Tibial nerve (tissue), 4 donors: ENCODE data around the gene AKAP17A. TPM values are rescaled to one million over a fixed set of nuclear protein-coding genes. Genes with fewer than 3 reads are reported as not detected.

Source experiments
- DNase-seq, 2 donors: peaks; one replicate each; pipeline ENCODE4 v3.0.0-alpha.2; 2019; ENCODE audit warnings: low spot score in 2 of 2
- H3K27ac ChIP-seq, 4 donors: fragments of 200-600 bp; sonication (generic) in 3 of 4; one replicate each; pipeline ENCODE4 v1.5.1; 2017 to 2019; ENCODE audit warnings: mild to moderate bottlenecking in 1 of 4
- H3K27me3 ChIP-seq, 2 donors: fragments of 200-600 bp; sonication (generic) in 1 of 2; one replicate each; pipeline versions ENCODE4 v1.5.1 to v1.6.0; 2017 to 2019
- H3K36me3 ChIP-seq, 3 donors: fragments of 200-600 bp; sonication (generic); one replicate each; pipeline ENCODE4 v1.5.1; 2018 to 2019
- H3K4me1 ChIP-seq, 4 donors: fragments of 200-600 bp; sonication (generic) in 3 of 4; one replicate each; pipeline ENCODE4 v1.5.1; 2017 to 2019
- H3K4me3 ChIP-seq, 4 donors: fragments of 200-600 bp; sonication (generic) in 3 of 4; one replicate each; pipeline ENCODE4 v1.5.1; 2017 to 2019; ENCODE audit warnings: mild to moderate bottlenecking in 1 of 4, moderate library complexity in 1 of 4
- H3K9me3 ChIP-seq, 4 donors: fragments of 200-600 bp; sonication (generic) in 3 of 4; one replicate each; pipeline ENCODE4 v1.5.1; 2017 to 2019
- EP300 ChIP-seq, 2 donors: sonication (generic); formaldehyde crosslinking; IDR thresholded peaks; one replicate each; pipeline ENCODE4 v1.6.1; 2017; ENCODE audit warnings: antibody characterized with exemption in 2 of 2, mild to moderate bottlenecking in 1 of 2
- POLR2A ChIP-seq, 2 donors: fragments of 450-650 bp; IDR thresholded peaks; one replicate each; pipeline ENCODE4 v1.6.1; 2017; ENCODE audit warnings: antibody characterized with exemption in 2 of 2, mild to moderate bottlenecking in 2 of 2, moderate library complexity in 2 of 2
- WGBS, 2 donors: methylation state at CpG; one replicate each; pipeline ENCODE4 v1.1.5; 2018; 5-methylcytosine and 5-hydroxymethylcytosine counted together
- total RNA-seq, 4 donors: library from RNA; depleted of rRNA; stranded (reverse); fragments of >200 nt; gene quantifications; one replicate each; pipeline ENCODE4 v1.1.0, GENCODE V29; 2016
- TF ChIP-seq, protein P1 (sequence below), 5 experiments: fragments of 200-600 bp in 3 of 5; fragments of 450-650 bp in 2 of 5; sonication (generic) in 3 of 5; IDR thresholded peaks; one replicate each; pipeline ENCODE4 v1.5.1; 2016 to 2019; ENCODE audit warnings: antibody characterized with exemption in 5 of 5, mild to moderate bottlenecking in 3 of 5, moderate library complexity in 2 of 5

Gene AKAP17A
- total RNA-seq, 4 donors from 2014 or later, result 58.3 to 139 (median 72.6) TPM

GRCh38 chrX:1629244-1629643, 37.8 kb downstream of the AKAP17A start:
- peaks cover 0 to 8% (median 0%) of the 10 kb centered on the region in 3 donors for H3K36me3 ChIP-seq
- H3K4me3 ChIP-seq, result no peak overlapping the region
- no peaks in the 10 kb centered on the region for H3K9me3 ChIP-seq
- WGBS, 2 donors, result 63 to 68% methylated on average over 7 of the region's 7 CpGs
- no peaks in the 10 kb centered on the region for H3K4me1 ChIP-seq
- DNase-seq, result no peak
- H3K27ac ChIP-seq, result no peak overlapping the region
- no peaks in the 10 kb centered on the region for H3K27me3 ChIP-seq
- TF ChIP-seq EP300 (IDR thresholded peaks at IDR 0.05), result no peak
- no peak for TF ChIP-seq POLR2A (IDR thresholded peaks at IDR 0.05)
- TF ChIP-seq, protein P1, sequence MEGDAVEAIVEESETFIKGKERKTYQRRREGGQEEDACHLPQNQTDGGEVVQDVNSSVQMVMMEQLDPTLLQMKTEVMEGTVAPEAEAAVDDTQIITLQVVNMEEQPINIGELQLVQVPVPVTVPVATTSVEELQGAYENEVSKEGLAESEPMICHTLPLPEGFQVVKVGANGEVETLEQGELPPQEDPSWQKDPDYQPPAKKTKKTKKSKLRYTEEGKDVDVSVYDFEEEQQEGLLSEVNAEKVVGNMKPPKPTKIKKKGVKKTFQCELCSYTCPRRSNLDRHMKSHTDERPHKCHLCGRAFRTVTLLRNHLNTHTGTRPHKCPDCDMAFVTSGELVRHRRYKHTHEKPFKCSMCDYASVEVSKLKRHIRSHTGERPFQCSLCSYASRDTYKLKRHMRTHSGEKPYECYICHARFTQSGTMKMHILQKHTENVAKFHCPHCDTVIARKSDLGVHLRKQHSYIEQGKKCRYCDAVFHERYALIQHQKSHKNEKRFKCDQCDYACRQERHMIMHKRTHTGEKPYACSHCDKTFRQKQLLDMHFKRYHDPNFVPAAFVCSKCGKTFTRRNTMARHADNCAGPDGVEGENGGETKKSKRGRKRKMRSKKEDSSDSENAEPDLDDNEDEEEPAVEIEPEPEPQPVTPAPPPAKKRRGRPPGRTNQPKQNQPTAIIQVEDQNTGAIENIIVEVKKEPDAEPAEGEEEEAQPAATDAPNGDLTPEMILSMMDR (IDR thresholded peaks at IDR 0.05), result no peak

DNA sequence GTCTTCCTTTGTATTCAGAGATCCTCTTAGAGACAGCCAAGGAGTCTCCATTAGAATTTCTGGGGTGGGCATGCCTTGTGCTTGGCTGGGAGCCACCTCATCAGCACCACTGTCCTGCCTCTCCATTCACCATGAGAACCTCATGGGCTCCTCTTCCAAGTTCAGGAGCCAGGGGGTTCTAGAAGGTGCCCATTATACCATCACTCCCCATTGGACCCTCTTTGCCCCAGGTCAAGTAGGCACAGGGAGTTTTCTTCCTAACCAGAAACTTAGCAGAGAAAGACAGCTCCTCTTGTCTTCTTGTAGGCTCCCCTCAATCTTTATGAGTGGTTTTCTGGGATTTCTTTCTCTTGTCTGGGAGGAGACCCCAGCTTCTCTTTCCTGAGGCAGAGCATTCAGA, 54.6 kb downstream of the AKAP17A start:
- peaks cover 0 to 3% of the 10 kb centered on the region in 2 donors for H3K27me3 ChIP-seq
- DNase-seq, result no peak
- H3K9me3 ChIP-seq, result peaks cover 0 to 13% (median 0%) of the 10 kb centered on the region in 4 donors
- no peak overlapping the region for H3K27ac ChIP-seq
- peaks cover 0 to 4% (median 0%) of the 10 kb centered on the region in 3 donors for H3K36me3 ChIP-seq
- no peak overlapping the region for H3K4me3 ChIP-seq
- H3K4me1 ChIP-seq, result no peaks in the 10 kb centered on the region
- TF ChIP-seq POLR2A (IDR thresholded peaks at IDR 0.05) (no peak), EP300 (IDR thresholded peaks at IDR 0.05) (no peak)
- TF ChIP-seq, protein P1 (IDR thresholded peaks at IDR 0.05), result no peak

- H3K4me3 ChIP-seq, result no peak overlapping the region
- WGBS, 2 donors, result 17 to 25% methylated on average over 8 of the region's 8 CpGs
- peaks cover 0 to 4% (median 0%) of the 10 kb centered on the region in 3 donors for H3K36me3 ChIP-seq
- TF ChIP-seq, protein P1 (IDR thresholded peaks at IDR 0.05), result no peak
- TF ChIP-seq POLR2A (IDR thresholded peaks at IDR 0.05) (no peak), EP300 (IDR thresholded peaks at IDR 0.05) (no peak)
- H3K27me3 ChIP-seq, result peaks cover 0 to 3% of the 10 kb centered on the region in 2 donors
- H3K9me3 ChIP-seq, result peaks cover 0 to 13% (median 0%) of the 10 kb centered on the region in 4 donors
- no peak for DNase-seq
- H3K27ac ChIP-seq, result no peak overlapping the region
- H3K4me1 ChIP-seq, result no peaks in the 10 kb centered on the region
These were observed 58.2 kb downstream of the AKAP17A start for GRCh38 chrX:1649621-1650020.

Other genes starting within 250 kb of the AKAP17A start
- 100 to 1,000 TPM; 220 to 291 (median 250) TPM for gene SLC25A6, start 199.5 kb upstream of the AKAP17A start, total RNA-seq
- gene ASMTL, start 138.7 kb upstream of the AKAP17A start, total RNA-seq, result 10 to 100 TPM; 25.1 to 47.2 (median 43.3) TPM
- gene P2RY8, start 54.4 kb upstream of the AKAP17A start, total RNA-seq, result 1 to 10 TPM in 3 of 4 donors, under 1 TPM in 1; 0.84 to 2.8 (median 1.2) TPM
- gene ASMT, start 23.5 kb downstream of the AKAP17A start, total RNA-seq, result 1 to 10 TPM in 1 of 4 donors, under 1 TPM in 1, not detected in 2; 0.63 to 4.7 TPM